Globus pallidus (tissue), 1 donor: ENCODE measurements around the gene ZNF438.

Experiments
- DNase-seq: peaks from one replicate; pipeline ENCODE4 v3.0.0-alpha.2; 2015; ENCODE audit warnings: low spot score

ZNF438 gene

GRCh38 chr10:30846710-30847109 lies 185.0 kb downstream of the ZNF438 start:
- no peak for DNase-seq

DNA sequence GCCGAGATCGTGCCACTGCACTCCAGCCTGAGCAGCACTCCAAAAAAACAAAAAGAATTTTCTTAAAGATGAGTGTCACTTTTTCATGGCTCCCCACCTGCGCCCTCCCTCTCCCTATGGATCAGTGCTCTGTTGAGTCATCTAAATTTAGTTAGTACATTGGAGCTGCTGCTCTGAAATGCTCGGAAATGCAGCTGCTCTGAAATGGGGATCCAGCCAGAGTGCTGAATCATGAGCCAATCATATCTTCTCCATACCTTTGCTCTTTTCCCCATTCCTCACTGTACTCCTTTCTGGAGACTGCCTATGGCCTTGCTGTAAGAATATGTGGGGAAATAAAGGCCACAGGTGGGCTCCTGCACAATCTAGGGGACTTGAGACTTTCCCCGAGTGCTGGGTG lies 188.8 kb downstream of the ZNF438 start:
- no peak for DNase-seq

- DNase-seq, result no peak
These were observed 189.5 kb downstream of the ZNF438 start for GRCh38 chr10:30842185-30842584.

- no peak for DNase-seq
These were observed 191.1 kb downstream of the ZNF438 start for GRCh38 chr10:30840395-30841050.

- no peak for DNase-seq
These were observed 192.0 kb downstream of the ZNF438 start for GRCh38 chr10:30839652-30840051.

GRCh38 chr10:30836406-30836805 lies 195.3 kb downstream of the ZNF438 start:
- DNase-seq, result no peak

DNA sequence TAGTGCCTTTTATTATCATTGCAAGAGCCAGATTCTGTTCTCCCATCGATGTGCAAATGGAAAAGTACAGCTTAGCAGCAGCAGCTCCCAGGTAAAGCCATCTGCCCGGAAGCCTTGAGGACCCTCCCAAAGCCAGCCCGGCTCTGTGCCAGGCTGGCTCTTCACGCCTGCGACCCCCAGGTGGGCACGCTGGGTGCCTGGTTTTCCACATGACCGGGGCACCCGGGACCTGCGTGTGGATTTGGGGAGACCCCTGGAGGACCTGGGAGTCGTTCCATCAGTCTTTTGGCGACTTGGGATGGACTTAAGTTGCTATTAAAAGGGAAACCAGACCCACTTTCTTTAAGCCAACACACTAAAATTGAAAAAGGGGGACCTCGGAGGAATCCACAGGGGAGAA lies 196.5 kb downstream of the ZNF438 start:
- no peak for DNase-seq

- DNase-seq, result no peak
These were observed 197.0 kb downstream of the ZNF438 start for GRCh38 chr10:30834651-30835050.

DNA sequence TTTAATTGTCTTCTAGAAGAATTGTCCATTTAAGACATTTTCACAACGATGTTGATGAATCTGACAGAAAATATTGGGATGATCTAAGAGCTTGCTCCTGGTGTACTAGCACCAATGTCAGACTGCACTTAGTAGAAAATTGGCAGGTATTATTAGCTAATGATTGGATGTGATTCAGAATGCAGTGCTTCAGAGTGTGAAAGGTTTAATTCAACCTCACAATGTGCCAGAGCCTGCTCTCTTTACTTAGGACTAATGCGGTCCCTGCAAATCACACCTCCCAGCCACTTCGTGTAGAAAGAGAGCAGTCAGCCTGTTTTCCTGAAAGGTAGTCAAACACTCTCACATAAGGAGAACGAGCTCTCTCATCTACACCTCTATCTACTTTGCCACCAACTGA lies 197.5 kb downstream of the ZNF438 start:
- no peak for DNase-seq

GRCh38 chr10:30833628-30833970 lies 198.1 kb downstream of the ZNF438 start:
- DNase-seq, result no peak

DNA sequence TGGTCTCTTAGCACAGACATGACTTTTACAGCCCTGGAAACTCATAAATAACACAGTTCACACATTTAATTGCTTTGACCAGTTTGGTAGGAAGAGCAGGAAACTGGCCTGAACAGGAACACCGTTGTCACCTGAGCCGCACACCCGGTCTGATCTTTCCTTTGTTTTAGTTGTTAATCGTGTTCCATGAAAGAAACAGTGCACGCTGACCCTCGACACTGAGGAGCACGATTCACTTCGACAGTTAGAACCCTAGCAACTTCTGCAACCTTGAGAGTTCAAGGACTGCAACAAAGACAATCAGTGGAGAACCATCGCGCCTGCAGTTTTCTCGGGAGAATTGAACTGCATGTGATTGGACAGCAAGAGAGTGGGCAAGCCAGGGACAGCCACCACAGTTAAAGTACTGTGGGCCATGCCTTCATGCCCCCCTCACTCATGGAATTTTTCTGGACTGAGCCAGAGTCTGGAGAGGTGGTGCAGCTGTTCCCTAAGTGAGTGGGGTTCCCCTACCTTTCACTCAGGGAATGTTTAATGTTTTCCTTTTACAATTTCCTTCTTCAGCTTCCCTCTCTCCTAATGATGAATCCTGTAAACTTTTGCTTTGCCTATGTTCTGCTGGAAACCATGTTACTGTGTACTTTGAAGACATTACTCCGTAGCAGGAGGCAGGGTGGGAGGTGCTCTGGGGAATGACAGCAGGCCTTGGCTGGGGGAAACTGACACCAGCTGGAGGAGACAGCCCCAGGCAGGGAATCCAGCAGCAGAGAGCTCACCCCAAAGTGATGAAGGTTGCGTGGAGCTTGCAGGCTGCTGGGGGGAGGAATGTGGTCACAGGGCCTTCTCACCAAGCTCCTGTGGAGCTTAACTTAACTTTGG lies 198.7 kb downstream of the ZNF438 start:
- DNase-seq, result no peak

DNA sequence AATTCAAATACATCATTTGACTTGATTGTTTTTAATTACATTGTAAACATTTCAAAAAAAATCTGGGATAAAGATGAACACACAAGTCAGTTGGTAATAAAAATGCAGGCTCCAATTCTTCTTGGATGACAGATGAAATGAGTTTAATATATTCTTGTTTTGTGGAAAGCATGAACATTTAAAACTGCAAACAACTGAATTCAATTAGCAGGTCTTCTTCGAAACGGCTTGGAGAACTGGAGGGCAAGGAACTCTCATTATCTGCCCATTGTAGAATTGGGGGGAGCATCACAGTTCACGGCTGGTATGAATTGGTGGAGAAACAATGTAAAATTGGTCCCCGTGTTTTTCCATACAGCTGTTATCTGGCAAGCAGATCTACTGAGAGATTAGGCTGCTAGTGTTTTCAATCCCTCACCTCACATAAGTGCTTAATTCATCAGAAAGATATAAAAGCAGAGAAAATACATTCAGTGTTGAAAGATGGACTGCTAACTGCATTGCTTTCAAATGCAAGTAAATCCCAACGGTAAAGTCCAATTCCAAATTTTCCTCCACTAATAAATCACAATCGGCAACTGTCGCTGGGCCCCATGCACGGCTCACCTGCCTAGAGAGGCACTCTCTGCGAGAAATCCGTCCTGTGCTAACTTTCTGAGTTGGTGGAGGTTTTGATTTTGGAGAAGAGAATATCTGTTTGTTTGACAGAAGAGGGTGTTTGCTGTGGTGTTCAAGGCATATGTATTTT lies 199.5 kb downstream of the ZNF438 start:
- DNase-seq, result no peak

GRCh38 chr10:30831426-30831825 lies 200.2 kb downstream of the ZNF438 start:
- DNase-seq, result no peak

GRCh38 chr10:30830315-30831230 lies 201.1 kb downstream of the ZNF438 start:
- no peak for DNase-seq

DNA sequence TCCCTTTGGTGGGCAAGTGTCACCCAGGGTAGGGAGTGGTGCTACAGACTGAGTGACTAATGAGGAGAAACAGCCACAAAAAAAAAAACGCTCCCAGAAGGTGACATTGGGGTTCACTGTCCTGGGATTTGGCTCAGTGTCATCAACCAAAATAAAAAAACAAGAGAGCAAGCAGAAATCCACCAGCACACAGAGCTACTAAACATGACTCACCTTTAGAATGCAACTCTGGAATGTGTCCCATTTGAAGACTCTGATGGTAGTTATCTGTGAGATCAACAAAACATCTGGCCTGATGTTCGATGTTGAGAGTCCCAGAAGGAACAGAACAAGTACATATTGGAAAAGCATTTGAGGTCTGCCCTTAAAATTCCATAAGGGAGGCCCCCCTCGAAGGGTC lies 201.8 kb downstream of the ZNF438 start:
- no peak for DNase-seq

GRCh38 chr10:30828680-30829079 lies 203.0 kb downstream of the ZNF438 start:
- DNase-seq, result no peak

- DNase-seq, result no peak
These were observed 203.5 kb downstream of the ZNF438 start for GRCh38 chr10:30828164-30828563.

GRCh38 chr10:30827531-30828120 lies 204.0 kb downstream of the ZNF438 start:
- no peak for DNase-seq

DNA sequence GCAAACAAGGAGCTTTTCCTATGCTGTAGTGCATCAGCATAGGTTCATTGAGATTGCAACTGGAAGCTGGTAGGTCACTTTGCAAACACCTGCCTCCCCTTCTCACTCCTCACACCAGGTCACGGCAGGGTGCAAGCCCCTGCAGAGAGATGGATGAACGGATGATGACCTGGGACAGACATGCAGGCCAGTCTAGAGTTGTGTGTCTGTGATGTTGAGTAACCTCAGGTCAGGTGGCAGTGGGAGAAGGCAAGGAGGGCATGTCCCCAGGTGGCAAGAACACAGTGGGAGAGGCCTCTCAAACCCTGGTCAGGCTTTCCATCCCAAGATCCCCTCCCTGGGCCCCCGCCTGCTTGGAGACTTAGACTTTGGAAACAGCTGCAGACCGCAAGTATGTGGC lies 205.0 kb downstream of the ZNF438 start:
- no peak for DNase-seq

- DNase-seq, result no peak
These were observed 206.2 kb downstream of the ZNF438 start for GRCh38 chr10:30825495-30825894.

DNA sequence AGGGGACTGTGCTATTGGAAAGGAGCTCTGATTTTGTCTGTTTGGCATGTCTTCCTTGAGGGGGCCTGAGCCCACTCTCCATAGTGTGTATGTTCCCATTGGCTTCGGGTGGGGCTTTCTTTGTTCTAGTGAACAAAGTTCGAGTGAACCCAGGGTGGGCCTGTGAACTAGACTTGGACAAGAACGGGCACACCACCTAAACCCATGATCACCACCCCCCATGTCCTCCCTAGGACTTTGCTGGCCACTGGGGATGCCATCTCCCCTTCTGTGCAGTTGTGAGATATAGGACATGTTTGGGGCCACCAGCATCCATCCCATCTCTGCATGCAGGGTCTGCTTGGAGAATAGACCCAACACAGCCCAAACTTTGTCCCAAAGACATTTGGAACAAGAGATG lies 206.6 kb downstream of the ZNF438 start:
- DNase-seq, result no peak
